NCI-H1092 treated with DMSO at 0.1 percent for 48 hours (cell line): ENCODE measurements around the gene MUC4.
"Not testable (repeated sequence)": the region's sequence is repeated elsewhere in the genome, so short reads cannot be mapped to it uniquely, and the experiment has no call there.

Source experiments
- DNase-seq: peaks from one replicate; lab custom pipeline; 2025; lab: John Stamatoyannopoulos, UW

Gene MUC4

DNA sequence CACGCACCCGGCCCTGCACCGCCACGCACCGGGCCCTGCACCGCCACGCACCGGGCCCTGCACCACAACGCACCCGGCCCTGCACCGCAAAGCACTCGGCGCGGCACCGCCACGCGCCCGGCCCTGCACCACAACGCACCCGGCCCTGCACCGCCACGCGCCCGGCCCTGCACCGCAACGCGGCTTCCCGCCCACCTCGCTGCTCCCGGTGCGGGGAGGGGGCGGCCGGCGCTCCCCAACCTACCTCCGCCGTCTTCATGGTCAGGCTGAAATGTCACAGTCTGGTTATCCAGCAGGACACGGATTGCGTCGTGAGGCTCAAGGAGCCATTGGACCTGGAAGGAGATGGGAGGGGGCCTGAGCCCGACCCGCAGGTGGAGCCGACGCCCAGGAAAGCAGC is 49.1 kb downstream of the MUC4 start:
- DNase-seq, result no peak

- DNase-seq, result no peak
These were observed 49.5 kb downstream of the MUC4 start for GRCh38 chr3:195762249-195762585.

DNA sequence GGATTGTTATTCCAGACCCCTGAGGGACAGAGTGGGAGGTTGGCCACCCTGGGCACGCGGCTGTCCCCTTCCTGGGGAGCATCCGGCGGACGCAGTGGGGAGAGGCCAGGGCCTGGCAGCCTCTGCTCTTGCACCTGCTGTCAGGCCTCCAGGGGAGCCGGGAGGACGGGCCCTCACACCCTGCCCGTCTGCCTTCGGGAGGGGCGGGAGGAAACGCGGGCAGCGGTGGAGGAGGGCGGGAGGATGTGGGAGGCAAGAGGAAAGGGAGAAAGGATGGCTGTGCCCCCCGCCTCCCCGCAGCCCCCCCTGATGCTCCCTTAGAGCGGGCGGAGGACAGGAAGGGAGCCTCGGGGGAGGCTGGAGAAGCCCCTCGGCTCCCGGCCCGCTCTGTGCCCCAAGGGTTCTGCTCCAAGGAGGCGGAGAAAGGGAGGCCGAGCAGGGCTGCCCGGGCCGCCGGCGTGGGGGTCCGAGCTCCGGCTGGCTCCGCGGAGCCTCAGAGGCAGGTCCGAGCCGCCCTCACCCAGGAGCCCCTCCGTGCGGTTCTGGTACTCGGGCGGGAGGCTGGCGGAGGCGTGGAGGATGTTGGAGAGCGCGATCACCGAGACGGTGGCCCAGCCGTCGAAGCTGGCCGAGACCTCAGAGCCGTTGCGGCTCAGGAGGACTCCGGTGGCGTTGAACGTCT is 50.0 kb downstream of the MUC4 start:
- DNase-seq, result no peak

- DNase-seq, result no peak
These were observed 50.6 kb downstream of the MUC4 start for GRCh38 chr3:195761123-195761566.

GRCh38 chr3:195760345-195761122 is 51.2 kb downstream of the MUC4 start:
- DNase-seq, result peak; percentile 100

DNA sequence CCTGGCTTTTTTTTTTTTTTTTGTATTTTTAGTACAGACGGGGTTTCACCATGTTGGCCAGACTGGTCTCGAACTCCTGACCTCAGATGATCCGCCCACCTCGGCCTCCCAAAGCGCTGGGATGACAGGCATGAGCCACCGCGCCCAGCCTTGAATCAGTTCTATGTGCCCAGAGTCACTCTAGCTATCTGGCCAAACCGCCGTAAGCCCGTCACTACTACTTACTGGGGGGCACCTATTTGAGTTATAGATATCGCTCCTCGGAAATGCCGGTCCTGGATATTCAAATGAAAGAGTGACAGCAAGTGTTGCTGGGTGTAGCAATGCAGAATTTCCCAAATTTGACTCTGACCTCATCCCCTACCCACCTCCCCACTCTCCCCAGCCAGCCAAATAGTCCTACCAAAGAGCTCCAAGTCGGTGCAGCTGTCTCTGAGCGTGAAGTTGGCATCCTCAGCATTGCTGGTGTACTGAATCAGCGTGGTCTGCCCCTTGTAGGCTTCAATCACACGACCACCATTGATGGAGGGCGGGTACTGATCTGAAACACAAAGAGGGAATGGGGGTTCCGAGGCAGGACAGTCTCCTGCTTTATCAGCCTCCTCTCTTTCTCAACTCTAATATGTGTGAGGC is 52.9 kb downstream of the MUC4 start:
- no peak for DNase-seq

DNA sequence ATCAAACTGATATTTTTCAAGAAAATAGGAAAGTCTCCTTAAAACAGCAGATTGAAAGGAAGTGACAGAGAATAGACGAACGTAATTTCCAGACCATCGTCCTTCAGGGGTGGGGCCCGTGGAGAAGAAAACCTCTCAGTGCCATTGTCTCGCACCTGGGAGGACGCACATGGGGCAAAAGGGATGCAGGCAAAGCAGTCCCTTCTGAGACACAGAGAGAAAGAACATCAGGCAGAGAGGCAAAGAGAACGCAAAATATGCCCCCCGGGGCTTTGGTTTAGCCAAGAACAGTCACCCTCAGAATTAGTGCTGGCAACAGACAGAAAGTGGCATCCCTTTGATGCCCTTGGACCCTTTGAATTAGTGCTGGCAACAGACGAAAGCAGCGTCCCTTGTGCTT is 53.9 kb downstream of the MUC4 start:
- DNase-seq, result no peak

- peak; percentile 27 for DNase-seq
These were observed 54.3 kb downstream of the MUC4 start for GRCh38 chr3:195757438-195757770.

DNA sequence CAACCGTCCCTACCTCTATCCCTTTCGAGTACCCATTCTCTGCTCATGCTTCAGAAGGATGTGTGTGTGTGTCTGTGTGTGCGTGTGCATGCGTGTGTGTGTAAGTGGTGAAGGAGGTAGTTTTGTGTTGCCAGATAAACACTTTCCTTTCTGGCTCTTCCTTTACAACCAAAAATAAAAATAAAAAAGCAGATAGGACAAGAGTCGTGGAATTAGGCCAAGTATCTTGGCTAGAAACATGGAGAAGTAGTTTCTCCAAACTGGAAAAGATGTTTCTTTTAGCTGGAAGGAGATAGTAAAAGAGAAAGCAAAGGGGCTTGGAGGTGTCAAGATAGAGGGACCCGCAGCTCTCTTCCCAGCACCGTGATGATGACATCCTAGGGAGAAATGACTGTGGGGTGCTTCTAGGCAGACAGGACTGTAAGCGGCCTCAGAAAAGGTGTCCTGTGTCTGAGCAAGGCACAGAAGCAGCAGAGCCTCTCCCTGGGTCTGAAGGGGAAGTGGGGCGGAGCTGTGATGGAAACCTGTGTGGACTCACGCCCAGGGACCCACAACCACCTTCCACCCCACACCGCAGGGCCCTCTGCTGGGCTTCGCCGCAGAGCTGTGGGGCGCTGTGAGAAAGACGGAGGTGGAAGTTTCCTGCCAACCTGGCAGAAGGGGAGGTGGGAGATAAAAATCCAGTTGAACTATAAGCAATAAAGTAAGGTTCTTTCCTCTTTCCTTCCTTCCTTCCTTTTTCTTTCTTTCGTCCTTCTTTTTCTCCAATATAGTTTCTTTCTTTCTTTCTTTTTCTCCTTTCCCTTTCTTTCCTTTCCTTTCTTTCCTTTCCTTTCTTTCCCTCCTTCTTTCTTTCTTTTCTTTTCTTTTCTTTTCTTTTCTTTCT is 55.7 kb downstream of the MUC4 start:
- DNase-seq, result no peak

DNA sequence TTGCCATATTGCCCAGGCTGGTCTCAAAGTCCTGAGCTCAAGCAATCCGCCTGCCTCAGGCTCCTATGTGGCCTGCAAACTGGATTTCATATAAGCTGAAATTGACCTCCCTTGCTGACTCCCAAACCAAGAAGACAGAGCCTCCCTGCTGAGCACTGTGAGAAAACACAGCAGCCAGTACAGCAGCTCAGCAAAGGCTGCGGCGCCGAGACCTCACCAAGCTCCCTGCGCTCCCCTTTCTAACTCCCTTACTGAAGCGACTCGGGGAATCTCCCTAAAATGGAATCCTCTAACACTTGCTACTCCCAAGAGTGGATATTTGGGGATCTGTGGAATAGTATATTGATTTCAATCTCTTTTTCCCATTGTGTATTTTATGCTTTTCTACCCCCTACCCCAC is 56.3 kb downstream of the MUC4 start:
- DNase-seq, result no peak

- DNase-seq, result no peak
These were observed 56.8 kb downstream of the MUC4 start for GRCh38 chr3:195754906-195755305.

GRCh38 chr3:195754141-195754540 is 57.6 kb downstream of the MUC4 start:
- DNase-seq, result no peak

DNA sequence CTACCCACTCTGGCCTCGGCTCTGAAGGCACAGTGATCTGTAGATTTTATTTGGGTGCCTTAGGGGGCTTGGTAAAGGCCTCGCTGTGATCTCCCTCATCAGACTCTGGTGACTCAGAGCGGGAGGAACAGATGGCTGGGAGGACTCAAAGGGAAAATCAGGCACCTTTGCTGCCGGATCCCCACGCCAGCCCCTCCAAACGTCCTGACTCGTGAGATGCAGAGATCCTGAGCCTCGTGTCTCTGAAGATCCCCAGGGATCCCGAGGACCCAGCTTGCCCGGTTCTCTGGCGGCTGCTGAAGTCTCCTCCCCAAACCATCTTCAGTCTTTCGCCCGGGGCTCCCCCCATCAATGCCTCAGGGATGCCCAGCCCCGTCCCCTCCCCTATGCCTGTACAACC is 58.1 kb downstream of the MUC4 start:
- no peak for DNase-seq

- no peak for DNase-seq
These were observed 59.0 kb downstream of the MUC4 start for GRCh38 chr3:195752546-195753331.

GRCh38 chr3:195752066-195752465 is 59.7 kb downstream of the MUC4 start:
- no peak for DNase-seq

- peak; percentile 80 for DNase-seq
These were observed 60.2 kb downstream of the MUC4 start for GRCh38 chr3:195751560-195751959.

DNA sequence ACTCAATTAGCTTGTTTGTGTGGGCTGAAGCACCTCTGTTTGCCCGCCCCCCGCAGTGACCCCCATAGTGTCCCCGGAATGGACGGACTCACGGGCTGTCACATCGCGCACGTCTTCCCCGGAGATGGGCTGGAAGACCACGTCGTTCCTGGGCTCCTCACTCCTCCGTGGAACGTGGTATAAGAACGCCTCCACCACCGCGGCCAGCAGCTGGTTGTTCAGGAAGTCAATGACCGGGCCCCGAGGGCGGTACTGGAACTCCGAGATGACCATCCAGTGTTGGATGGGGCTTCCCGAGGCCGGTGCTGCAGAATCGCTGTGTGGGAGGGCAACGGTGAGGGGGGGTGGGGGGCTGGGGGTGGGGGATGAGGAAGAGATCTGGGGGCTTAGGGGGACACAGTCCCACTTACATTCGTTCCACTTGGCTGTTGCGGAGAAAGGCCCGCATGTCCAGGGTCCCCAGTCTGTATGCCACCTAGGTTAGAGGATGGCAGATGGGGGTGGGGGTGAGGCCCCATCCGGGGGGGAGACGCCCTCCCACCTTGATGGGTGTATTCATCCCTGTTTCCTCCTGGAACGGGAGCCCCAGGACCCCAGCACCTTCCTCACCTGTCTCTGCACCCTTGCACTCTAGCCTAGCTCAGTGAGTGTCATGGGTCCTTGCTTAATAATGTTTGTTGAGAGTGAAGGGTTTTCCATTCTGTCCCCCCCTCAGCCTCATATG is 60.8 kb downstream of the MUC4 start:
- DNase-seq, result no peak

DNA sequence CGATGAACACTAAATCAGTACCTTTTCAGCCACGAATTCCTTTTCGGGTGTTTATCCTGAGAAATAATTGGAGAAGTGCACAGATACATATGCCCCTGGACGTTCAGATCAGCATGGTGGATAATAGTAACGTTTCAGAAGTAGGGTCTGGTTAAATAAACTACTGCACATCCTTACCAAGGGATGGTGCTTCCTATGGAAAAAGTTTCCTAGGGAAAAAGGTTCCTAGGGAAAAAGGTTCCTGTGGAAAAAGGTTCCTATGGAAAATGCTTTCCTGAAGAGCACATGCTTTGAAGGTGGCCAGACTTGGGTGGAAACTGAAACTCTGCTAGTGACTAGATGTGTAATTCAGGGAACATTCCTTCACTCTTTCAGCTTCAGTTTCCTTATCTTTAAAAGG is 62.6 kb downstream of the MUC4 start:
- DNase-seq, result not testable (repeated sequence)

DNA sequence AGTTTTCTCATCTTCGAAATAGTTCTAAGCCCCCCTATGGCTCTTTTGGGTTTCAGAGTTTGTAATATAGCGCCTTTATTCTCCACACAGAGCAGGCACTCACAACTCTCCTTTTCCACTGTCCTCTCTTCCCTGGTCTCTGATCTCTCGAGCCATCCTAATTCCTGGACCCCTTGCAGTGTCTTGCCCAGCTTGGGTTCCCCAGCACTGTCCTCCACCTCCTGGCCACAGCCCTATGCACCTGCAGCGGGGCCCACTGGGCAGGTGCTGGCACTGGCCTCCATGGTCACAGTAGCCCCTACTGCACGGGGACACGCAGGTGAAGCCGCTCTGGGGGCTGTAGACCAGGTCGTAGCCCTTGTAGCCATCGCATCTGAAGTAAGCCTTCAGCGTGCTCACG is 63.1 kb downstream of the MUC4 start:
- no peak for DNase-seq

- DNase-seq, result no peak
These were observed 65.0 kb downstream of the MUC4 start for GRCh38 chr3:195746751-195747150.

DNA sequence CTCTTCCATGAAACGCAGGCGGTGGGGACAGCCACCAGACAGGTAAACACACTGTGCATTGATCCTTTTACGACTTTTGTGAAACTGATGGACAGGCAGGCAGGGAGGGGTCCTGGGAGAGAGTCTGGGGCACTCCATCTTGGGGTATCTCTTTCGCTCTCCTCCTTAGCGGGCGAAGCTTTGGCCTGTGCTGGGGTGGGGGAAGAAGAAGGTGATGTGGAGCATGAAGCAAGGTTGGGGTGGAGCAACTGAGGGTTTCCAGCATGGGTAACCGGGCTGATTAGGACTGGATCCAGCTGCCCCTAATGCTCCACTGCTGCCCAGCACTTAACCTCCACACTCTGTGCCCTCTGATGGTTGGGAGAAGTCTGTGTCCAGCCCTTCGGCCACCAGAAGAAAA is 65.4 kb downstream of the MUC4 start:
- DNase-seq, result no peak
